GM21367 (cell line): ENCODE results near the gene DTNA.
A peak's percentile ranks its signal among the peaks of the same experiment; 100 is the strongest.
"Not testable (repeated sequence)": the region's sequence is repeated elsewhere in the genome, so short reads cannot be mapped to it uniquely, and the experiment has no call there.

Experiments
- ATAC-seq: cut with Tn5 transposase; IDR thresholded peaks from one replicate; pipeline ENCODE4 v1.9.1; 2021; ENCODE audit not compliant: unreplicated experiment

The DTNA gene

GRCh38 chr18:34723143-34723542 lies 13.0 kb downstream of the DTNA start:
- ATAC-seq: no peak

DNA sequence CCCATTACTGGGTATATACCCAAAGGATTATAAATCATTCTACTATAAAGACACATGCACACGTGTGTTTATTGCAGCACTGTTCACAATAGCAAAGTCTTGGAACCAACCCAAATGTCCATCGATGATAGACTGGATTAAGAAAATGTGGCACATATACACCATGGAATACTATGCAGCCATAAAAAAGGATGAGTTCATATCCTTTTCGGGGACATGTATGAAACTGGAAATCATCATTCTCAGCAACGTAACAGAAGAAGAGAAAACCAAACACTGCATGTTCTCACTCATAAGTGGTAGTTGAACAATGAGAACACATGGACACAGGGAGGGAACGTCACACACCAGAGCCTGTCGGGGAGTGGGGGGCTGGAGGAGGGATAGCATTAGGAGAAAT lies 15.6 kb downstream of the DTNA start:
- ATAC-seq: not testable (repeated sequence)

DNA sequence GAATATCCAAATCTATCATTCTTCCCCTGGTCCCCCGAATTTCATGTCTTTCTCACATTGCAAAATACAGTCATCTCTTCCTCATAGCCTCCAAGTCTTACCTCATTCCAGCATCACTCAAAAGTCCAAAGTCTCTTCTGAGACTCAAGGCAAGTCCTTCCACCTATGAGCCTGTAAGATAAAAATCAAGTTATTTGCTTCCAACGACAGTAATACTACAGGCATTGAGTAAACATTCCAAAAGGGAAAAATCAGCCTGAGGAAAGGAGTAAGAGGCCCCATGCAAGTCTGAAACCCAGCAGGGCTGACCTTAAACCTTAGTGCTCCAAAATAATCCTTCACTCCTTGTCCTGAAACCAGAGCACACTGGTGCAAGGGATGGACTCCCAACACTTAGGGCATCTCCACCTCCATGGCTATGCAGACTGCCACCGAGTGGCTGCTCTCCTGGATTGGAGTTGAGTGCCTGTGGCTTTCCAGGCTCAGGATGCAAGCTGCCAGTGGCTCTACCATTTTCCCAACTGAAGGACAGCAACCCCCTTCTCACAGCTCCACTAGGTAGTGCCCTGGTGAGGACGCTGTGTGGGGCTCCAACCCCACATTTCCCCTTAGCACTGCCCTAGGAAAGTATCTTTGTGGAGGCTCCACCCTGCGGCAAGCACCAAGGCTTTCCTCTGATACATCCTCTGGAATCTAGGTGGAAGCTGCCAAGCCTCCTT lies 16.3 kb downstream of the DTNA start:
- ATAC-seq: no peak

- ATAC-seq: peak; percentile 95
Measured at GRCh38 chr18:34729264-34729663, 19.2 kb downstream of the DTNA start.

DNA sequence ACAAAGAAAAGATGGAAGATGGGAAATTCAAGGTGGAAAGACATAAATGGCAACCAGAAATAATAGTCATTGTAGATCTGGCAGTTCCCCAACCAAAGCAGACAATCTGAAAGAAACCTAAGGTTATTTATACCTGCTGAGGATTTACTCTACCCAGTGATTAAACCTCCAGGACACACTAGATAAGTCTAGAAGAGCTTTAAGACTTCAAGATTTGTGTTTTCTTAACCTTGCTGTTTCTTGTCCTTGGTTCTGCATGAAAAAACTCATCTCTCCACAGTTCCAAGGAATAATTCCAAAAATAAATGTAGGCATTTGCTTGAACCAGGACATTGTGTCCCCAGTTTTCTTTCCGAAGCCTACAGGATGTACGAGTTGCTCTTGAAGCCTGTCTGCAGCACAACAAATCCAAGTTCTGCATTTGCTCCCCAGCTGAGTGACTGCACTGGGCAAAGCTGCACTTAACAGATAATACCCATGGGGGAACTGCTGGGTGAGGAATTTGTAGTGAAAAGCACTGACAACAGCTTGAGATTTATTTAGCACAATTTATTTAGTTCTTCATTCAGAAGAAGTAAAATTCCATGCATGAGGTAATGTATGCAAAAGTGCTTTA lies 19.8 kb downstream of the DTNA start:
- no peak for ATAC-seq

GRCh38 chr18:34730774-34731173 lies 20.7 kb downstream of the DTNA start:
- no peak for ATAC-seq

DNA sequence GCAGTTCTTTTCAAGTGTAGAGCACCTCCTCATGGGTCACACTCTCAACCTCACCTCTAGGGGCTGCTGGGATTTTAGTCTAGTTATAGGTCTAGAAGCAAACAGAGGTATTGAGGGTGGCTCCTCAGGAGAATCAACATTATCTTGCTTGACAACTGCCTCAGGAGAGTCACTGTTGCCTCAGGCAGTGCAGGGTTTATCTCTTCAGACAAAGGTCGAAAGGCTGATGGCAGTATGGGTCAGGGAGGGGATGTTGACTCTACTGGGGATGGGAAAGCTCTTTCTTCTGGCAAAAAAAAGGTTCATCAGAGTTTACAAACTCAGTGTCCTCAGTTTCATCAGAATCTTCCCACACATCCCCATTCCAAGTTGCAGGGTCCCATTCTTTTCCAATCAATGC lies 24.0 kb downstream of the DTNA start:
- no peak for ATAC-seq

- not testable (repeated sequence) for ATAC-seq
Measured at GRCh38 chr18:34734526-34734925, 24.4 kb downstream of the DTNA start.

- no peak for ATAC-seq
Measured at GRCh38 chr18:34738175-34738894, 28.2 kb downstream of the DTNA start.

DNA sequence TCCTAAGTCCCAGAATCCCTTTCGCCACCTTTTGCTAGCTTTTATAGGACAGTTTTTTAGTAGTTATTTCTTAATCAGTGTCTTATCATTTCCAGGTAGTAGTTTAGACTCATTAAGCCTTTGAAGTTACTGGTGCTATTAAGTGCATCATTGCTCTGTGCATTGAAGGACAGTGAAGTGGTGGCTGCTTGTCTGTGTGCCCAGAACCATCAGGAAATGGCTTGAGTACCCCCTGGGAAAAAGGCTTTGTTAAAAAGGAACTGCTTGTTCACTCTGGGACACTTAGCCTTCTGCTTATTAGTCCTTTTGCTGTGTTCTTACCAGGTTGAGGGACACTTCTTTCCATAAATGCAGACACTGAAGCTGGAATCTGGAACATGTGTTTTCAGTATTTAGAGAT lies 30.0 kb downstream of the DTNA start:
- no peak for ATAC-seq

DNA sequence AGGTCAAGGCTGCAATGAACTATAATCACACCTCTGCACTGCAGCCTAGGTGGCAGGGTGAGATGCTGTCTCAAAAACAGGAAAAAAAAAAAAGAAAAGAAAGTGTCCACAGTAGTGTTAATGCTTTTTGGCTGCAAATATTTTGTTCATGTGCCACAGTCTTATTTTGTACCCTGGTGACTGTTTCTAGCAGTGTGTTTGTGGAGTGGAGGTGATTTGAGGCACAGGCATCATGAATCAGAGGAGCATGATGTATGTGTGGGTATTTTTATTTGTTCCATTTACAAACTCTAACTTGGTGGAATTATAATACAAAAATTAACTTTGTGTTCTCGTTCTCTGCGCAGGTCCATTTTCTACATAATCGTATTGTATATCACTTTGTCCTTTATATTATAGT lies 30.6 kb downstream of the DTNA start:
- ATAC-seq: no peak

GRCh38 chr18:34741401-34741800 lies 31.3 kb downstream of the DTNA start:
- no peak for ATAC-seq

- ATAC-seq: no peak
Measured at GRCh38 chr18:34742891-34743341, 32.8 kb downstream of the DTNA start.

DNA sequence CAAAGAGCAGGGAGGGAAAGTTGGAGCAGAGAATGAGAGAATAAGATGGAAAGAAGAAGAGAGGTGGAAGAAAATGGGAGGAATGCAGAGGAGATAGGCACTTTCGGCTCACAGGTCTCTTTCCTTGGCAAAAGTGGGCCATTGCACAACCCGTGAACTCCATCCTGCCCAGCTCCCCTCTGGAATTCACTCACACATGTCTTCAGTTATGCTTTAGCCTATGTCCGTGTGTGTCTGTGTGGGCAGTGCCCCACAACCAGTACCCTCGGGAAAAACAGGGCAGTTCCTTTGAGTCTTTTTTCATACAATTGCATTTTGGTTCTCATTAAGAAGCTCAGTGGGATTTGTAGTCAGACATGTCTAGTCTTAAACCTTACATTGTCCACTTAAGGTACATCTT lies 34.5 kb downstream of the DTNA start:
- ATAC-seq: no peak

DNA sequence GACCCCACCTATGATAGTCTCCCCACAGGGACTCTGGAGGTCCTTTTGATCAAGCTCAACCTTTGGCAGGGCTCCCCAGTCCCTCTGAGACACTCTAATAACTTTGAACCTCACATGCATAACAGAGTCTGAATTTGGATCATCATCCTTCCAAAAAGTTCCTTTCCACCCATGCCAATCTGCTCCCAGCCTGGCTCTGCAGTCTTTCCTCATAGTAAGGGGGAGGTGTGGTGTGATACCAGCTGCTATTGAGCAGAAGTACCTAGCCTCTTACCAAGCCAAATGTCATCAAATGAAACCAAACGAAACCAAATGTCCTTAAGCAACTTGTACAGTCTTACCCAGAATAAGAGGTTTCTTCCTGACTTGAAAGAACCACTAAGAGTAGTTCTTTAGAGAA lies 36.5 kb downstream of the DTNA start:
- ATAC-seq: no peak

GRCh38 chr18:34749721-34750120 lies 39.6 kb downstream of the DTNA start:
- no peak for ATAC-seq

DNA sequence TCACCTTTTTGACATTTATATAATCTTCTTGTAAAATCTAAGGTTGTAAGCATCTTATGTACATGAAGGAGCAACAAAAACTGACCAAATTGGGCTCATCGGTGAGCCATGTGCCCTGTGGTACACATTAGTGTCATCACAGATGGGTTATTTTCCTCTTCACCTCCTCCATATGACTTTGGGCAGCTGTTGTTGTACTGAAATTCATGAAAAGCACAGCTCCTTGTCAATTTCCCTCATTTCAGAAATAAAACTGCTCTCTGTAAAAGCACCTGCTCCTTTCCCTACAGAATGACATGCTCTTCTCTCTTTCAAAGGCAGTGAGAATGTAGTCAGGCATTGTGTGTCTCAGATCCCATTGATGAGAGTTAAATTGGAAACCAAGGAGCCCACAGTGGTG lies 42.0 kb downstream of the DTNA start:
- ATAC-seq: no peak

DNA sequence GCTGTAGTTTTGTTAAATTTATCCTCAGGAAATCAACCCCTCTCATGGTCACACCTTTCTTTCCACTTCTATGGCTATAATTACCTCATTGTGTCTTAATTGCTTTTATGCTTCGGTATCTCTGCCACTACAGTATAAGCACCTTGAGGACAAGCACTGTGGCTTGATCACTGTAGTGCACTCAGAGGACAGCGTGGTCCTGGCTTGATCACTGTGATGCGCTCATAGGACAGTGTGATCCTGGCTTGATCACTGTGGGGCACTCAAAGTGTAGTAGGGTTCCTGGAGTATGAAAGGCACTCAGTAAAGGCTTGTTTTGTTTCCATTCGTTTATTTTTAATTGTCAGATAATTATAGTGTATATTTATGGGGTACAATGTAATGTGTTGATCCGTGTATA lies 44.2 kb downstream of the DTNA start:
- no peak for ATAC-seq

DNA sequence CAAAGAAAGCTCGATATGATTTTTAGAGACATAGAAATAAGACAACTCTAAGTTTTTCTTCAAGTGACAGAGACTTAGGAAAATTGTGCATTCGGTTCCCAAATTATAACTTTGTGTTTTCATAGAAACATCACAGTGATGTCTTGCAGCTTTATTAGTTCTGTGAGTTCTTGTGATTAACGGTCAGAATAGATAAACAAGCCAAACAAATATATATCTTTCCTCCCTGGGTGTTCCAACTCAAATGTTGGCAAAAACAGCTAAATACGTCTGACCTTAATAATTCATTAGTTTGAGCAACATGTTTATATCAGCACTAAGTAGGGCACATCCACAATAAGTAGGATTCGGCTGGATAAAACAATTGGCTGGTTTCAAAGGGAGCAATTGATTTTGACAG lies 47.6 kb downstream of the DTNA start:
- ATAC-seq: no peak

DNA sequence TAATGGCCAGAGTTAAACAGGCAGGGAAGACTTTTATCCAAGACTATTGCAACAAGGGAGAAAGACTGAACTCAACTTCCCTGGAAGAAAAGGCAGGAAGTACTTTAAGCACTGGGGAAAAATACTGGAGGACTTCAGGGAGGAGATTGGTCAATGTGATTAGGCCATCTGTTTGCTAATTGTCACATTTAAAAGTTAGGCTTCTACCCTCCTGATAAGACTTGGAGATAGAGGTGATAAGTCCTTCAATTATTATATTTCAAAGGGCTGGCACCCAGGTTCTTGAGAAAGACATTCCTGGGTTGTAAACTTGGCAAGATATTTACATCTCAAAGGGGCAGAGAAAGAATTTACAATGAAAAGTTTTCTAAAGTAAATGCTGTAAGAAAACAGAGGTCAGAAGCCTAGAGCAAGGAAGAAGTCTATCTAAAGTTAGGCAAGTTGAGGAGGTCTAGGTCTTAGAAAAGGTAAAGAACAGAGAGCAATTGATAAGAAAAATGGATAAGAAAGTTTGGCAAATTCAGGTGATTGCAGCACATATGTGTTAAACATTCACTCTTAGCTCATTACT lies 48.4 kb downstream of the DTNA start:
- no peak for ATAC-seq

GRCh38 chr18:34760444-34760843 lies 50.3 kb downstream of the DTNA start:
- no peak for ATAC-seq

GRCh38 chr18:34764451-34764850 lies 54.4 kb downstream of the DTNA start:
- ATAC-seq: no peak
